GM18502 (cell line): ENCODE measurements around the gene SAFB.

Experiments used
- ATAC-seq: cut with Tn5 transposase; IDR thresholded peaks from one replicate; pipeline ENCODE4 v1.9.1; 2021; ENCODE audit warnings: mild to moderate bottlenecking; ENCODE audit not compliant: unreplicated experiment, poor library complexity

SAFB gene

GRCh38 chr19:5663904-5664303 is 41.0 kb downstream of the SAFB start:
- no peak for ATAC-seq

GRCh38 chr19:5664515-5664914 is 41.6 kb downstream of the SAFB start:
- no peak for ATAC-seq

DNA sequence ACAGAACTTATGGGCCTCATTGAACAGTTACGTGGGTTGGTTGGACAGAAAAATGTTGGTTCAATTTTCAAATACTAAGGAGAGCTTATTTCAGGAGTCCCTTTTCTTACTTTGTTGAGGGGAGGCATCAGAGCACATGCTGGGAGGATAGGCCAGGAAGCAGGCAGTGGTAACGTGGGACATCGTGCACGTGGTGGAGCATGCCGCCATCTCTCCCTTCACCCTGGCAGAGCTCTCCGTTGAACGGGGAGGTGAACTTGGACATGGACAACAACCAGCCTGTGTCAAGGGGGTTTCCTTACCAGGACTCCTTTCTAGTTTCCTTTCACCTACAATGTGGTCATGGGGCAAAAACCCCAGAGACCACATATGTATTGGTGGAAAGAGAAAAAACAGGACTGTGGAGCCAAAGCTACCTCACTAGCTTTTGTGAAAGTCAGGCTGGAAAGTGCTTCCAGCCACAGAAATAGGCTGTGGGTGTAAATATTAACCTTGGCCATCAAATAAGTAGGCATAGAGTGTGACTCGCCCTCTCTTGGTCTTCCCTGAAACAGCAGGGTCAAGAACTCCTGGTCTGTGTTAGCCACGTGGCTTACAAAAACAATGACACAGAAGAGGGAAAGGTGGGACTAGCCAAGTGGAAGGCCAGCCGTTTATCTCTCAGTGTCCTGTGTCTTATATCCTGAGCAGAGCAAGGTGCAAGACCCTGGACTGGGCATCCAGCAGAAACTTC is 43.1 kb downstream of the SAFB start:
- no peak for ATAC-seq

DNA sequence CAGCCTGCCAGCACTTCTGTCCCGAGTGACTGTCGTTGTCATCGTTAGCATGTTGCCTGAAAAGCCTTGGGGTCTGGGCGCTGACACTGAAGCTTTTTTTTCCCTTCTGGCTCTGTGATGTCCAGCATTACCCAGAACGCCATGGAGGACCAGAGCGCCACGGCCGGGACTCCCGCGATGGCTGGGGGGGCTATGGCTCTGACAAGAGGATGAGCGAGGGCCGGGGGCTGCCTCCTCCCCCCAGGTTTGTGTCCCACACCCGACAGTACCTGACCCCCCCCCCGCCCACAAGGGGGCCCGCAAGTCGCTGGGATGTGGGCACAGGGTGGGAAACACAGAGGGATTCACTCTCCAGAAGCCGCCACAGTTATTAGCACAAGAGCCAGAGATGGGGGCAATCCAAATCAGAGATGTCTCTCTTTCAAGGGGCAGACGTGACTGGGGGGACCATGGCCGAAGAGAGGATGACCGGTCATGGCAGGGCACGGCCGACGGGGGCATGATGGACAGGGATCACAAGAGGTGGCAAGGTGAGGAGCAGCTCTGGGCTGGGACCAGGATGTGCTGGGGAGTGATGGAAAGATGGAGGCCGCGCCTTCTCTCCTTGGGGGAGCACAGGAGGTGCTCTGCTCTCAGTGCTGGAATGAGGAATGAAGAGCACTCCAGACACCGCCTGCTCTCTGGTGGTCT is 44.2 kb downstream of the SAFB start:
- ATAC-seq: no peak

DNA sequence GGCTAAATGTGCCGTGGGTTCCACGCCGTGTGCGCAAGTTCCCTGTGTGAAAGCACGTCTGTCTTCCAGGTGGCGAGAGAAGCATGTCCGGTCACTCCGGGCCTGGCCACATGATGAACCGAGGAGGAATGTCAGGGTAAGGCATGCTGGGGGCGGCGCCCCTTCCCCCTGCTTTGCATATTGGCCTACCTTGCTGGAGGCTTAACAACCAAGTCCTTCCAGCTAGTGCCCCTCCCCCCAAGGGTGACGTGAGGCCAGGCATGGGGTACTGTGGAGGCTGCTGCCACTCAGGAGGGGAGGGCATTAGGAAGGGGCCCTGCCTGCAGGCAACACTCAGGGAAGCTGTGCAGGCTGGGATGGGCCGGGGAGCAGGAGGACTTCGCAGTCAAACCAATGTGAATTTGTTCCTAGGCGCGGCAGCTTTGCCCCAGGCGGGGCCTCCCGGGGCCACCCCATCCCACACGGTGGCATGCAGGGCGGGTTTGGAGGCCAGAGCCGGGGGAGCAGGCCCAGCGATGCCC is 44.9 kb downstream of the SAFB start:
- ATAC-seq: no peak

GRCh38 chr19:5669212-5669611 is 46.3 kb downstream of the SAFB start:
- no peak for ATAC-seq

- ATAC-seq: no peak
These were observed 48.7 kb downstream of the SAFB start for GRCh38 chr19:5671600-5671999.

DNA sequence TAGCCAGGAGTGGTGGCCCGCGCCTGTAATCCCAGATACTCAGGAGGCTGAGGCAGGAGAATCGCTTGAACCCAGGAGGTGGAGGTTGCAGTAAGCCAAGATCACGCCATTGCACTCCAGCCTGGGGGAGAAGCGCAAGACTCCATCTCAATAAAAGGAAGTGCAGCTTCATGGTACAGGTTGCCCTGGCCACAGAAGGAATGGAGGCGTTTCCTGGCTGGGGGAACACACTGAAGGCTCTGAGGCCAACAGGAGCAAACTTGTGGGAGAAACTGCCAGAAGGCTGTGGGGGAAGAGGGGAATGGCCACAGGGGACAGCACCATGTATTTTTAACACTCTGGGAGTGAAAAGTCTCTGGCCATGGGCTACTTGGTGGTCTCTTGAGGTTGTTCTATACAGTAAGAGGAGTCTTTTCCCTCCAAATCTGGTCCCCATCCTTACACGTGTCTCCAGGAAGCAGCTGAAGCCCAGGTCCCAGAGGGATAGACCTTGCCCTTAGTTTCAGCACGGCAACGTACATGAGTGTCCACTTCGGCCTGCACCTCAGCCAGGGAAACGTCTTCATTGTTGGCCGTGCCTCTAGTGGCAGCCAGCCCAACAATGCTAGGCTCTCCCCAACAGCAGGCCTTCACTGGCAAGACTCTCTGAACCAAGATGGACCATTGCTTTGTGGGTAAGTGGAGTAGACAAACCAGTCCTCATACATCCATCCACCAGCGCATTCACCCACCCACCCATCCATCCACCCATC is 50.0 kb downstream of the SAFB start:
- ATAC-seq: no peak

- ATAC-seq: no peak
These were observed 50.9 kb downstream of the SAFB start for GRCh38 chr19:5673752-5674151.

- ATAC-seq: no peak
These were observed 51.8 kb downstream of the SAFB start for GRCh38 chr19:5674714-5675113.

GRCh38 chr19:5676105-5676771 is 53.4 kb downstream of the SAFB start:
- ATAC-seq: no peak

- no peak for ATAC-seq
These were observed 53.9 kb downstream of the SAFB start for GRCh38 chr19:5676772-5677105.

DNA sequence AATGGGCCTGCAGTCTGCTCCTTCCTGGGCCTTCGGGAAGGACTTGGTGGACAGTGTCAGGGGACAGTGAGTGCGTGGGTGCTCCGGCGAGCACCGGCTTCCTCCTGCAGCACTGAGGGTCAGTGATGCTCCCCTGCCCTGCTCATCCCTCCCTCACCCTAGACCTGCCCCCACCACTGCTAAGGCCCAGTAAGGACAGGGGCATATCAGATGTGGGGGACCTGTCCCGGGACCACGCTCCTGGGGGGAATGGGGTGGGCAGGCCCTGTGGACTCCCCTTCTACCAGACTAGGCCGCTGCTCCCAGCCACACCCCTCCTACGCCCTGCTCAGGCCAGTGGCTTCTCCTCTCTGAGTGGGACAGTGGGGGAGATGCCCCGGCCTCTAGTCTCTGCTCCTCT is 54.3 kb downstream of the SAFB start:
- no peak for ATAC-seq

GRCh38 chr19:5677580-5677979 is 54.7 kb downstream of the SAFB start:
- no peak for ATAC-seq

- no peak for ATAC-seq
These were observed 55.3 kb downstream of the SAFB start for GRCh38 chr19:5678071-5678718.

DNA sequence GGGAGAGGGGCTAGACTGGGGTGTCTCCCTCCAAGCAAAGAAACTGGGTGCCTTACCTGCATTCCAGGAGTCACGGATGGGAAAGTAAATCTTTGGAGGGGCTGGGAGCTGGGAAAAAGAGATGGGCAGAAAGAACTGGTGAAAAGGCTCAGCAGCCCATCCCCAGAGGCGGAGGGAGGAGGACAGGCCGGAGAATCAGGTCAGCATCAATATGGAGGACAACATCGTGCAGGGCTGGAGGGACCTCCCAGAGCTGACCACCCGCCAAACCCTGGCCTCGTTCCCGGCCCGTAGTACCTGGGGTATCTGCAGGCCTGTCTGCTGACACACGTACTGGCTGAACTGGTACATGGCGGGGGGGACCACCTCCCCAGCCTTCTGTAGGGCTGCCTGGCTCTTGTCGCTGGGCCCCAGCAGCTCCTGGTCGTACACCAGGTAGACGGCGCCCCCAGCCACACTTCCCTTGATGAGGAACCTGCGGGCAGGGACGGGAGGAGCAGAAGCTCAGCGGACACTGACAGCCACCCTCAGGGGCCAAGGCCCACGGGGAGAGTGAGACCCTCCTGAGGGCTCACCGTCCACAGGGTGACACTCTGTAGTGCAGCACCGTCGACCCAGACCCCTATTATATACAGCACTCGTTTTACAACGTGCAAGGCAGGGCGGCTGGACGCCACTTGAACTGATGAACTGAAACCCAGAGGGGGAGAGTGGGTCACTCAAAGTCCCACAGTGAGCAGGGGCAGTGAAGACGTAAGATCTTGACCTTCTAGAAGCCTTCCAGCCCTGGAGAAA is 56.6 kb downstream of the SAFB start:
- no peak for ATAC-seq

- no peak for ATAC-seq
These were observed 57.2 kb downstream of the SAFB start for GRCh38 chr19:5680084-5680436.

- peak; percentile 83 for ATAC-seq
These were observed 57.8 kb downstream of the SAFB start, which contains the start of the genes HSD11B1L and MICOS13 for GRCh38 chr19:5680437-5681368. Gene HSD11B1L, plus strand, starts transcription at chr19:5681027. Its CDS starts 3,806 bp downstream, at chr19:5684833. Gene MICOS13, minus strand, starts transcription at chr19:5680516. Its CDS starts 30 bp downstream, at chr19:5680486.
